OCI-LY7 (cell line): Measurements from ENCODE around the gene RSBN1.

Experiments used
- CTCF ChIP-seq: fragments of 200-600 bp; sonication (generic); conservative IDR thresholded peaks from 2 replicates; pipeline ENCODE4 v1.5.1; 2014; ENCODE audit warnings: mild to moderate bottlenecking, antibody characterized with exemption, low read length, moderate library complexity, mixed read lengths
- EZH2phosphoT487 ChIP-seq: fragments of 200-600 bp; sonication (generic); IDR thresholded peaks from 2 replicates; pipeline ENCODE4 v1.6.1; 2018; ENCODE audit warnings: low read depth, borderline replicate concordance, mild to moderate bottlenecking, mixed run types, antibody characterized with exemption, low read length, moderate library complexity, mixed read lengths

GRCh38 chr1:113751114-113751513 lies 61.2 kb downstream of the RSBN1 start:
- TF ChIP-seq CTCF (no peak), EZH2phosphoT487 (no peak)
